Mesendoderm (in vitro differentiated cells): ENCODE data around the gene UGT1A5.

ENCODE experiments used
- DNase-seq: peaks from one replicate; pipeline ENCODE4 v3.0.0; 2013
- H2AK5ac ChIP-seq: 2 replicates; pipeline ENCODE4 v1.6.1; 2013; ENCODE audit warnings: low read length, inconsistent platforms
- H2BK120ac ChIP-seq: 2 replicates; pipeline ENCODE4 v1.6.1; 2013; ENCODE audit warnings: low read depth, mild to moderate bottlenecking, low read length, moderate library complexity, mixed read lengths
- H2BK15ac ChIP-seq: replicated peaks from 2 replicates; pipeline ENCODE4 v1.6.1; 2013; ENCODE audit warnings: low read depth, mild to moderate bottlenecking, moderate library complexity
- H2BK5ac ChIP-seq: 2 replicates; pipeline ENCODE4 v1.6.1; 2013; ENCODE audit warnings: low read length, inconsistent platforms
- H3K18ac ChIP-seq: 2 replicates; pipeline ENCODE4 v1.6.1; 2013; ENCODE audit warnings: mild to moderate bottlenecking, low read length, mixed read lengths
- H3K23ac ChIP-seq: one replicate; pipeline ENCODE4 v1.6.1; 2013; ENCODE audit warnings: low read length
- H3K27ac ChIP-seq: 2 replicates; pipeline ENCODE4 v1.5.1; 2013; ENCODE audit warnings: low read depth, mild to moderate bottlenecking, inconsistent platforms, low read length, moderate library complexity
- H3K27me3 ChIP-seq: 2 replicates; pipeline ENCODE4 v1.6.1; 2013; ENCODE audit warnings: low read length, control low read depth, mild to moderate bottlenecking, inconsistent platforms; ENCODE audit not compliant: insufficient read depth, poor library complexity
- H3K36me3 ChIP-seq: 2 replicates; pipeline ENCODE4 v1.6.1; 2013; ENCODE audit warnings: low read length, inconsistent platforms; ENCODE audit not compliant: control insufficient read depth, insufficient read depth
- H3K4ac ChIP-seq: one replicate; pipeline ENCODE4 v1.6.1; 2013; ENCODE audit warnings: low read depth, mild to moderate bottlenecking, low read length, moderate library complexity
- H3K4me1 ChIP-seq: 2 replicates; pipeline ENCODE4 v1.6.1; 2013; ENCODE audit warnings: low read depth, low read length, inconsistent platforms; ENCODE audit not compliant: control insufficient read depth
- H3K4me2 ChIP-seq: 2 replicates; pipeline ENCODE4 v1.6.1; 2013; ENCODE audit warnings: low read length
- H3K4me3 ChIP-seq: 2 replicates; pipeline ENCODE4 v1.5.1; 2013; ENCODE audit warnings: mild to moderate bottlenecking, low read length
- H3K56ac ChIP-seq: one replicate; pipeline ENCODE4 v1.6.1; 2013; ENCODE audit warnings: low read length
- H3K79me1 ChIP-seq: 2 replicates; pipeline ENCODE4 v1.6.1; 2013; ENCODE audit warnings: low read length, inconsistent platforms
- H3K79me2 ChIP-seq: 2 replicates; pipeline ENCODE4 v1.6.1; 2013; ENCODE audit warnings: mild to moderate bottlenecking, low read length; ENCODE audit not compliant: control insufficient read depth, insufficient read depth
- H3K9ac ChIP-seq: 2 replicates; pipeline ENCODE4 v1.6.1; 2013; ENCODE audit warnings: low read length, inconsistent platforms
- H4K5ac ChIP-seq: one replicate; pipeline ENCODE4 v1.6.1; 2013; ENCODE audit warnings: low read length
- H4K8ac ChIP-seq: one replicate; pipeline ENCODE4 v1.6.1; 2013; ENCODE audit warnings: low read depth, mild to moderate bottlenecking, control low read depth, low read length, moderate library complexity
- WGBS: extraction: QIAGEN DNeasy Blood & Tissue Kit; methylation state at CpG from one replicate; pipeline ENCODE4 v1.1.7; 2013; ENCODE audit warnings: low lambda C conversion rate, missing lambda C conversion rate; ENCODE audit not compliant: insufficient coverage; ENCODE audit errors: extremely low coverage; 5-methylcytosine and 5-hydroxymethylcytosine counted together

Gene UGT1A5

GRCh38 chr2:233769260-233769659 lies 56.6 kb downstream of the UGT1A5 start:
- no peak overlapping the region for H3K4me2 ChIP-seq
- H2BK120ac ChIP-seq, result no peak overlapping the region
- DNase-seq, result no peak
- no peaks in the 10 kb centered on the region for H3K4me1 ChIP-seq
- H3K4me3 ChIP-seq, result no peak overlapping the region
- no peak overlapping the region for H4K8ac ChIP-seq
- H3K9ac ChIP-seq, result no peak overlapping the region
- H3K4ac ChIP-seq, result no peak overlapping the region
- H2BK15ac ChIP-seq, result no peak overlapping the region
- WGBS, result no CpG with 5 or more reads among the region's 9 CpGs
- no peak overlapping the region for H3K27ac ChIP-seq
- H4K5ac ChIP-seq, result no peak overlapping the region
- no peaks in the 10 kb centered on the region for H3K36me3 ChIP-seq
- no peak overlapping the region for H2AK5ac ChIP-seq
- no peak overlapping the region for H3K23ac ChIP-seq
- H3K18ac ChIP-seq, result no peak overlapping the region
- H2BK5ac ChIP-seq, result no peak overlapping the region
- H3K79me2 ChIP-seq, result no peaks in the 10 kb centered on the region
- no peak overlapping the region for H3K56ac ChIP-seq
- H3K27me3 ChIP-seq, result no peaks in the 10 kb centered on the region
- no peaks in the 10 kb centered on the region for H3K79me1 ChIP-seq

GRCh38 chr2:233772153-233772552 lies 59.4 kb downstream of the UGT1A5 start:
- H2BK120ac ChIP-seq, result no peak overlapping the region
- H4K5ac ChIP-seq, result no peak overlapping the region
- H3K9ac ChIP-seq, result no peak overlapping the region
- H3K79me1 ChIP-seq, result no peaks in the 10 kb centered on the region
- no peak overlapping the region for H3K23ac ChIP-seq
- WGBS, result no CpG with 5 or more reads among the region's 16 CpGs
- H3K56ac ChIP-seq, result no peak overlapping the region
- H3K27me3 ChIP-seq, result no peaks in the 10 kb centered on the region
- no peak overlapping the region for H2BK5ac ChIP-seq
- H3K27ac ChIP-seq, result no peak overlapping the region
- H3K18ac ChIP-seq, result no peak overlapping the region
- H3K4me3 ChIP-seq, result no peak overlapping the region
- no peaks in the 10 kb centered on the region for H3K4me1 ChIP-seq
- H3K79me2 ChIP-seq, result no peaks in the 10 kb centered on the region
- H3K4ac ChIP-seq, result no peak overlapping the region
- H2BK15ac ChIP-seq, result no peak overlapping the region
- no peak for DNase-seq
- no peak overlapping the region for H2AK5ac ChIP-seq
- H3K36me3 ChIP-seq, result no peaks in the 10 kb centered on the region
- H4K8ac ChIP-seq, result no peak overlapping the region
- no peak overlapping the region for H3K4me2 ChIP-seq

- Histone ChIP-seq H3K27ac (no peak overlapping the region), H2BK15ac (no peak overlapping the region), H4K5ac (no peak overlapping the region), H3K79me1 (no peaks in the 10 kb centered on the region), H3K27me3 (no peaks in the 10 kb centered on the region), H3K4me3 (no peak overlapping the region), H3K18ac (no peak overlapping the region), H2AK5ac (no peak overlapping the region), H4K8ac (no peak overlapping the region), H3K4me2 (no peak overlapping the region), H3K36me3 (no peaks in the 10 kb centered on the region), H3K4ac (no peak overlapping the region), H2BK120ac (no peak overlapping the region), H3K9ac (no peak overlapping the region), H3K4me1 (no peaks in the 10 kb centered on the region), H3K79me2 (no peaks in the 10 kb centered on the region), H3K56ac (no peak overlapping the region), H3K23ac (no peak overlapping the region), H2BK5ac (no peak overlapping the region)
- no CpG with 5 or more reads among the region's 5 CpGs for WGBS
- DNase-seq, result no peak
Measured at GRCh38 chr2:233772583-233772982, 59.9 kb downstream of the UGT1A5 start.

- no peaks in the 10 kb centered on the region for H3K36me3 ChIP-seq
- WGBS, result no CpG with 5 or more reads among the region's 5 CpGs
- no peaks in the 10 kb centered on the region for H3K27me3 ChIP-seq
Measured at GRCh38 chr2:233773854-233774253, 61.1 kb downstream of the UGT1A5 start.

GRCh38 chr2:233775414-233775813 lies 62.7 kb downstream of the UGT1A5 start:
- Histone ChIP-seq H2AK5ac (no peak overlapping the region), H3K56ac (no peak overlapping the region), H3K4me1 (no peaks in the 10 kb centered on the region), H3K9ac (no peak overlapping the region), H4K8ac (no peak overlapping the region), H4K5ac (no peak overlapping the region), H3K23ac (no peak overlapping the region), H2BK120ac (no peak overlapping the region), H3K79me2 (no peaks in the 10 kb centered on the region), H3K79me1 (no peaks in the 10 kb centered on the region), H3K27me3 (no peaks in the 10 kb centered on the region), H2BK5ac (no peak overlapping the region), H3K27ac (no peak overlapping the region), H3K18ac (no peak overlapping the region), H3K36me3 (no peaks in the 10 kb centered on the region), H2BK15ac (no peak overlapping the region), H3K4me2 (no peak overlapping the region), H3K4me3 (no peak overlapping the region), H3K4ac (no peak overlapping the region)
- DNase-seq, result no peak
- WGBS, result no CpG with 5 or more reads among the region's 6 CpGs

More at GRCh38 chr2:233773854-233774253, 61.1 kb downstream of the UGT1A5 start:
- Histone ChIP-seq H3K23ac (no peak overlapping the region), H3K4me2 (no peak overlapping the region), H4K5ac (no peak overlapping the region), H2BK15ac (no peak overlapping the region), H3K4me3 (no peak overlapping the region), H2AK5ac (no peak overlapping the region), H3K56ac (no peak overlapping the region), H3K4ac (no peak overlapping the region), H3K79me2 (no peaks in the 10 kb centered on the region), H3K79me1 (no peaks in the 10 kb centered on the region), H3K18ac (no peak overlapping the region), H2BK120ac (no peak overlapping the region), H2BK5ac (no peak overlapping the region), H4K8ac (no peak overlapping the region), H3K27ac (no peak overlapping the region), H3K9ac (no peak overlapping the region), H3K4me1 (no peaks in the 10 kb centered on the region)
- no peak for DNase-seq

- Histone ChIP-seq H3K27me3 (no peaks in the 10 kb centered on the region), H3K9ac (no peak within 1 kb of the TSS), H2BK120ac (no peak within 1 kb of the TSS), H2AK5ac (no peak within 1 kb of the TSS), H2BK15ac (no peak within 1 kb of the TSS), H3K27ac (no peak within 1 kb of the TSS), H4K5ac (no peak within 1 kb of the TSS), H3K56ac (no peak within 1 kb of the TSS), H3K79me1 (no peaks in the 10 kb centered on the region), H3K4ac (no peak within 1 kb of the TSS), H3K36me3 (no peaks in the 10 kb centered on the region), H3K4me2 (no peak within 1 kb of the TSS), H3K4me1 (no peaks in the 10 kb centered on the region), H4K8ac (no peak within 1 kb of the TSS), H2BK5ac (no peak within 1 kb of the TSS), H3K23ac (no peak within 1 kb of the TSS), H3K79me2 (no peaks in the 10 kb centered on the region), H3K18ac (no peak within 1 kb of the TSS), H3K4me3 (no peak within 1 kb of the TSS)
- WGBS, result no CpG with 5 or more reads among the region's 2 CpGs
- DNase-seq, result no peak
Measured at GRCh38 chr2:233778030-233778429, 65.3 kb downstream of the UGT1A5 start, which contains the start of gene MROH2A. MROH2A (plus strand) TSS chr2:233778330; CDS start chr2:233779359, 1,029 bp downstream.
